Urothelium cell line (cell line): ENCODE results near the gene KYNU.
A peak's percentile ranks its signal among the peaks of the same experiment; 100 is the strongest.
"Not testable (repeated sequence)": the region's sequence is repeated elsewhere in the genome, so short reads cannot be mapped to it uniquely, and the experiment has no call there.

Experiments
- DNase-seq: peaks from one replicate; pipeline ENCODE4 v3.0.0; 2011; ENCODE audit warnings: low spot score, mixed read lengths
- FAIRE-seq: peaks from 2 replicates; lab custom pipeline; 2011; peaks lifted over from hg19 to GRCh38; lab: Jason Lieb, UNC

KYNU gene

DNA sequence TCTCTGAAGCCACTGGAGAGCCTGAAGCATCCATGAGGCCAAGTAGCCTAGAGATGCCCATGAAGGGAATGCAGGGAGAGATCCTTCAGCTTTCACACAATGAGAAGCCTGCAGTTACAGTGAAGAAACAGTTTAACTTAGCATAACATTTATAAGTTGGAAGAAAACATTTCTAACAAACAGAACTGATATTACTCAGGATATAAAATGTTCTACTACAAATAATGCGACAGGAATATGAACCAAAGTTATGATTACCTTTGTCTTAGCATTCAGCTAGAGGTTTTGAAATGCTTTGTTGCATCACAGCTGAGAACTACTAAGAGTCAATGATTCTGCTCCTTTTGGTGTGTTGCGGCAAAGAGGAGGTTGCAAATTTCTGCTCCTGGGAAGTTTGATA is 6.9 kb upstream of the KYNU start:
- no peak for FAIRE-seq
- no peak for DNase-seq

DNA sequence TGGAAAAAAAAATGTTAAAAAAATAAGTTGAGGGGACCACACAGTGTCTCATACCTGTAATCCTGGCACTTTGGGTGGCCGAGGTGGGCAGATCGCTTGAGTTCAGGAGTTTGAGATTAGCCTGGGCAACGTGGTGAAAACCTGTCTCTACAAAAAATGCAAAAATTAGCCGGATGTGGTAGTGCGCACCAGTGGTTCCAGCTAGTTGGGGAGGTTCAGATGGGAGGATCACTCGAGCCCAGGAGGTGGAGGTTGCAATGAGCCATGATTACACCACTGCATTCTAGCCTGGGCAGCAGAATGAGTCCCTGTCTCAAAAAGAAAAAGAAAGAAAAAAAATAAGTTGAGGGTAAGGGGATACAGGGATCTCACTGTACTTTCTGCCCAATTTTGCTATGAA is 6.1 kb upstream of the KYNU start:
- no peak for FAIRE-seq
- DNase-seq: no peak

DNA sequence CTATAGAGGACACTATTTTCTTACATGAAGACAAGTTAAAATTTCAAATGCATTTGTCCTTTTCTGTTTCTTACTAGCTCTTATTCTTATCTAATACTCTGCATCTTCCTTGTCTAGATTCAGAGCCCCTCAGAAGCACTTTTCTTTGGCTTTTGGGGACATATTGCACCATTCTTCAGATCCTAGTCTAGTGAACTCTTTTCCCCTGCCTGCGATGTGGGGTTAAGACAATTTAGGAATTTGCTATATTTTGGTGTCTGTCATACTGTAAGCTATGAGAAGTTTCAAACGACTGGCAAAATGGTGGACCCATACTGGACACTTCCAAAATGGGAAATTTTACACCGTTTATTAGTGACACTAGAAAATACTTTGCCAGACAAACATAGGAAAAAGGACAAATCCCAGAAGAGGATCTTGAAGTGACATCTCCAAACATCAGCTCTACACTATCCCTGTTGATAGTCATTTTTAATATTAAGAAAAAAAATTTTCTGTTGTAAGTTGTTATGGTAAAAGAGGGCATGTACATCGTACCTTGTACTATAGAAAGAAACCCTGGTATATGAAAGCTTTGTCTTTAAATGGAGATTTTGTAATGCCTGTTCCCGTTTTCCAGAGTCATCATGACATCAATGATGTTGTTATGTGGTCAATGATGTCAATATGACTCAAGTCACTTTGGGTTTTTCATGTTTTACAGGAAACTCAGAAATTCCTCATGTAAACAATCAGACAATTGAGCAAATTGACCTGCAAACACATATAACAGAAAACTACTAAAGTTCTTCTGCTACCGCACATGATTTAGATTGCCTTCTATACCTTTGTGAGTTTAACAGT is 4.4 kb upstream of the KYNU start:
- no peak for FAIRE-seq
- no peak for DNase-seq

DNA sequence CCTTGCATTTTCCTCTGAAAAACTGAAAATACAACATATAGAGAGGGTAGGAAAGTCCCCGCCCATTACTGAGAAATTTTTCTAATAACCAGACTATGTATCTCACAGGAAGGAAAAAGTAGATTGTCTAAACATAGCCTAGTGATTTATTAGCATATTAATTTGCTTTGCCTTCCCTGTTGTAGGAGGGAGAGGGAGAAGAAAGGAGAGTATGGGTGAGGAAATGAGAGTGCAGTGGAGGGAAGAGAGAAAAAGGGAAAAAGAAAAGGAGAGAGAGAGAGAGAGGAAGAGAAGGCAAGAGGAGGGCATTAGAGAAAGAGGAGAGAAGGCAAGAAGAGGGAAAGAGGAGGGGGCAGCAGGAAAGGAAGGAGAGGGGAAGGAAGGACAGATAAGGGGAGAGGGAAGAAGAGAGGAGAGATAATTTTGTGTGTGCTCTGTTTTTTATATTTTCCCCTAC is 3.6 kb upstream of the KYNU start:
- DNase-seq (no peak), FAIRE-seq (no peak)

DNA sequence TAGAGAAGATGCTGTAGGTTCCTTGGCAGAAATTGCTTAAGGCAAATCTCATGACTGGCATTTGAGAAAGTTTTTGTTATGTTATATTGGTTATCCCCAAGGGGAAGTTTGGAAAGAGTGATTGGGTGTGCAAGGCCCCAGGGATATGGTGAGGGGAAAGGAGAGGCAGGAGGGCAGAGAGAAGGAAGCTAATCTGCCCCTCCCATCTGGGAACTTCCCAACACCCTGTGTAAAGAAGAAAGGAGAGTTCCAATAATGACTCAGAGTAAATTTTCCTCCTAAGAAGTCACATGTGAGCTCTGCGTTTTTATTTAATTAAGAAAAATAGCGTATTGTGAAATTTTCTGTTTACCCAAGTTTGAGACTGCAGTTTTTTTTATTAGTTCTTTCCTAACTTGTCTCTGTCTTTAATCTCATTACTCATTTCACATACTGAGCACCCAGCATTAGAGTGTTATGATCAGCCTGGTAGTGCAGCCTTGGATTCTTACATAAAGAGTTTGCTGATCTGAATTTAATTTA is 3.1 kb upstream of the KYNU start:
- peak; percentile 21 for DNase-seq
- no peak for FAIRE-seq

DNA sequence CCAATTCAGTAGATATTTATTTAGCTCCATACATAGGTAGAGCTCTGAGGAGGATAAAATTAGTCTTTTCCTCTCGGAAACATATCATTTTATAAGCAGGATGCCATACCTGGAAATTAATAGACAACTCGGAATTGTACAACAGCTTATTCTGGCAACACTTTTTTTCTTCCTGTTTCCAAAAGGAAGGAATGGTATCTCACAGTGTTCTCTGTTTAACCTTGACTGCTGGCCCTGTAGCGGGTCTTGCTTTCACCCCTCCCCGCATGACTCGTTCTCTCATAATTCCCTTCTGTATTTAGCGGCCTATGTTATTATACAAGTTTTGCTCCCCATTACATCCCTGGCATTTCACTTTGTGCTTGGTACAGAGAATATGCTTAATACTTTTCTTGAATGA is 2.5 kb upstream of the KYNU start:
- DNase-seq: no peak
- no peak for FAIRE-seq

DNA sequence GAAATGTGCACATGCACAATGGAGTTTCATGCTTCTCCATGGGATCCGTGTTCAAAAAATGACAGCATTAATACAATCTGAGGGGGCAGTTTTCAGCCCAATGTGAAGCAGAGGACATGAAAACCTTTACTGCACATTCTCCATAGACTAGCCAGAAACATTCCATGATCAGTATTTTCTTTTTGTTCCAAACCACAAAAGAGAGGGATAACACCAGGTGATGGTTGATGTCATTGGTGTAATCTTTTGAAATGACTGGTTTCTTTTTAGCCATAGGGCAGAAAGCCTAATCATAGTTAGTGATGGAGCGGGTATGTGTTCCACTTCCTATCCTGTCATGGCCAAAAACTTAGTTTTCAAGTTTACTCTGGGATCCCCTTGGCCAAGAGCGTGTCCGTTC is 1.8 kb upstream of the KYNU start:
- FAIRE-seq (no peak), DNase-seq (no peak)

DNA sequence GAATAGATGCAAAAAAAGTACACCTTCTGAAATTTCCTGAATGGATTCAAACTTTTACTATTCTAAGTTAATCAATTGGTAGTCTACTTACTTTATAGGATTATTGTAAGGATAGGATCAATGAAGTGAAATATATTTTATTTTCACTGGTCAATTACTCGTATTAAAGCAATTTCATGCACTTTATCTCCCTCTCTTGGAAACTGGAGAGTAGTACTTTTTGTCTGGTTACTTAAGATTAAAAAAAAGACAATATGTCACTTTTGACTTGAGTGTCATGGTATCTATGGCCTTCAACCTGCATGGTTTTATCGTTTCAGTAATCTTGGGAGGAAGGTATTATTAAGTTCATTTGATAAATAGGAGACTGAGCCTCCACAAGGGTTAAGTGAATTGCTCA is 1.0 kb upstream of the KYNU start:
- FAIRE-seq: no peak
- no peak for DNase-seq

DNA sequence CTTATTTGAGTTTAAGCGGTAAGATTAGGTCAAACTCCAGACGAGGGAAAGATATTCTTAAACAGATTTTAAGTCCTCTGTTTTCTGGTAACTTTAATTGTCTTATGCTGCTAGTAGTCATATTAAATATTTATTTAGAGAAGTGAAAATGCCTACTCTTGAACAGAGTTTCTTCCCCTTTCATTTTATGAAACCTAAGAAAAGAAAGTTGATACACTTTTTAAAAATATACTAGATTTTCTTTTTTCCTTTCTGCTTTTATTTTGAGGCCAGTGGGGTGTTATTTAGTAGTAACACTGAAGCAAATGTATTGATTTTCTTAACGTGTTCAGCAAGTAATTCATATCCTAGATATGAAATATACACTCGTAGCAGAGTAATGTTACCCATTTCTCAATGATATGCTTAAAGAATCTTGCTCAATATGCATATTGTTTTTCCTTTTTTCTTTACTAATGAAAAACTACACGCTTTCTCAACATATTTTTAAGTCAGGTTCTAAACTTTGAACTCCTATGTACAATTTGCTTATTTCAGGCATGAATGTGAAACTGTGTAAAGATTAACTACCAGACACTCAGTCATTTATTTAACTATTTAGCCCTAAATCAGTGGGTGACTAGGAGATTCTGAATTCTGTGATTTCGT is 691 bp downstream of the KYNU start:
- DNase-seq: no peak
- no peak for FAIRE-seq

DNA sequence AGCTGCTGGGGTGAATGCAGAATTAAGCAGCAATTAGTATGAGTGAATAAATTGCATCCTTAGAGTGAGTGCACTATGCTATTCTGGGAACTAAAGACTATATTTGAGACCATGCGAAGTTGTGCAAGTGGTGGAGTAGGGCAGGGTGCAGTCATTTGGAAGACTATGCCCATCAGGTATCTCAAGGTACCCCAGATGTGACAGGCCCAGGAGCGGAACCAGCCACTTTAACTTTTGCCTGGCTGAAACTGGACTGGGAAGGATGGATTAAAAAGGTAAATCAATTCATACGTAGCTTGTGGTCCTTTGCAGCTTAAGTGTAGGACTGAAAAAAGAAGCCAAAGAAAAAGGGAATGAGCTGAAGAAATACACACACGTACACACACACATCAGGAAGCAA is 1.7 kb downstream of the KYNU start:
- FAIRE-seq (no peak), DNase-seq (no peak)

DNA sequence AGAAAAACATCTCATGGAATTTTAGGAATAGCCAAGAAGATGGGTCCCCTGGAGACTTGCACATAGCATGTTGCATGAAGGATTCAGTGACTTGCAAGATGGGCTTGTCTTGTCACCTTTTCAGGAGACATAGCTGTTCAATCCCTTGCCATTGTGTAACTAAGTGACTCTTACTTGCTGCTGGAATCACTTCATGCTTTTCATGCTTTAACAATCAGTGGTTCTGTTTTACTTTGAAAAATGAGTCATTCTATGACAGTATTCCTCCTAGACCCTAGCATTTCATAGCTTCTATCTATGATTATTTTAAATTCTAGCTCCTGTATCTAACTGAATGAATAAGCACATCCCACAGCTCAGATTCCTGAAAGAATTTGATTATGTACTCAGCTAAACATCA is 2.8 kb downstream of the KYNU start:
- no peak for DNase-seq

DNA sequence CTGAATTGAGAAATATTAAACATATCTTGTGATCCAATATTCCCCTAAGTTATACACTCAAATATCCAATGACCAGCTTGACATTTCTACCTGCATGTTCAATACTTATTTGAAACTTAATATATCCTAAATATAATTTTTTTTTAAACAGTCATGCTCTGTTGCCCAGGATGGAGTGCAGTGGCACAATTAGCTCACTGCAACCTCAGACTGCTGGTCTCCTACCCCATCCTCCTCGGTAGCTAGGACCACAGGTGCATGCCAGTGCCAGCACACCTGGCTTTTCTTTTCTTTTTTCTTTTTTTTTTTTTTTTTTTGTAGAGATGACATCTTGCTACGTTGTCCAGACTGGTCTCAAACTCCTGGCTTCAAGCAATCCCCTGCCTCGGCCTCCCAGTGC is 4.2 kb downstream of the KYNU start:
- no peak for FAIRE-seq
- DNase-seq: no peak

More for the DNA sequence above, 2.8 kb downstream of the KYNU start:
- FAIRE-seq: no peak

DNA sequence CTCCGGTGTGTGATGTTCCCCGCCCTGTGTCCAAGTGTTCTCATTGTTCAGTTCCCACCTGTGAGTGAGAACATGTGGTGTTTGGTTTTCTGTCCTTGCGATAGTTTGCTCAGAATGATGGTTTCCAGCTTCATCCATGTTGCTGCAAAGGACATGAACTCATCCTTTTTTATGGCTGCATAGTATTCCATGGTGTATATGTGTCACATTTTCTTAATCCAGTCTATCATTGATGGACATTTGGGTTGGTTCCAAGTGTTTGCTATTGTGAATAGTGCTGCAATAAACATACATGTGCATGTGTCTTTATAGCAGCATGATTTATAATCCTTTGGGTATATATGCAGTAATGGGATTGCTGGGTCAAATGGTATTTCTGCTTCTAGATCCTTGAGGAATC is 5.0 kb downstream of the KYNU start:
- not testable (repeated sequence) for FAIRE-seq, DNase-seq

DNA sequence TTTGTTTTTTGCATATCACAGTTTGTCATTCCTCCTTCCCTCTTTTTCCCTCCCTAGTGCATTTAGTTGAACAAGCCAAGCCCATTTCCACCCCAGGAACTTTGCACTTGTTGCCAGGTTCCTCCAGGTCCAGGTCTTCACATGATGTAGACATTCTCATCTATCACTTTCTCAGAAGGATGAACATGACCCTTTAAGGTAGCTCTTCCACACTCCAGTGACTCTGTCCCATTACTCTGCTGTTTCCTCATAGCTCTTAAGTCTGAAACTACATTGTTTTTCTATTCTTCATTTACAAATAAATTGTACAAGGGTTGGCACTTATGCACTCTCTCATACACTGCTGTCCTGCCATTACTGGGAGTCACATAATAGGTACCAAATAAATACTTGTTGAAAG is 6.1 kb downstream of the KYNU start:
- no peak for FAIRE-seq
- DNase-seq: no peak

DNA sequence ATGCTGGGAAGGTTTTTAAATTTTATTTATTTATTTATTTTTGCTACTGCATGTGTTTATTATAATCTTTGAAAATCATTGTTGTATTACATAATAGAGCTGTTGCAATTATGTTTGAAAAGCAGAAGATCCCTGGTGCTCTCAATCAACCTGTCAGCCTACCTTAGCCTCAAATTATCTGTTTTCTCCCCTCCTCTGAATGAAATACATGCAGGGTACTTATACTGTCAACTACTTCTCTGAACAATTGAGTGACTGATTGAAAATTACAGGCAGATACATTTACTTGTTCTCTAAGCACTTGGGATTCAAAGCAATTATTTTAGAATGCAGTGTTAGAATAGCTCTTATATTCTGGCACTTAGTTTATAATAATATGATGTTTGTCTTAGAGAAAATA is 8.1 kb downstream of the KYNU start:
- FAIRE-seq (no peak), DNase-seq (no peak)

DNA sequence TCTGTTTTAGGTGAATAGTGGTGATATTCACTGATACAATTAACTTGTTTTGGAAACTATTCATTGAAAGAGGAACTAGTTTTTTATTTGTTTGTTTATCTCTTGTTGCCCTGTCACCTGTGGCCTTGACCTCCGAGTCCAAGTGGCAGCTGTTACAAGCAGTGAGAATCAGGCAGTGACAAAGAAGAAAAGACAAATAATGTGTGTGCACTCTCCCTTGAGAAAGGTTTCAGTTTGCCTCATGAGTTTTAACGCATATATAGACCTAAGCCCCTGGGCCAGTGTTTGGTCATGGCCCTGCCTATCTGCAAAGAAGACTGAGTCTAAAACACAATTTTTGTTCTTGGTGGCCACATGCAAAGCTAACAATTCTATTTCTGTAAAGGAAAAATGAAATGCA is 15.3 kb downstream of the KYNU start:
- FAIRE-seq: no peak

DNA sequence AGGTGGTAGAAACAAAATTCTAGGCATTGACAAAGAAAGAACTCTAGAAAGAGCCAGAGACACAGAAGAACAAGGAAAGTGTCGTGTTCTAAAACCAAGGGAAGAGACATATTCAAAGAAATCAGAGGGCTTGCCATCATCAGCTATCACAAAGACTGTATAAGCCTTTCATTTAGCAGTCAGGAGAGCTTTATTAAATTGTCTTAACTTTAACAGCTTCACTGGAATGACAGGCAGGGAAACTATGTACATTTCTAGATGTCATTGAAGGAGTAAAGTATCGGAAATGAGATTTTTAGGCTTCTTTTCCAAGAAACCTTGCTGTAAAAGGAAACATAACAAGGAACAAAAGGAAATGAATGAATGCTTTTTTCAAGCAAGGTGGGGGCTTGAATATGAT is 15.8 kb downstream of the KYNU start:
- DNase-seq: no peak
- FAIRE-seq: no peak

More for the DNA sequence above, 15.3 kb downstream of the KYNU start:
- no peak for DNase-seq

DNA sequence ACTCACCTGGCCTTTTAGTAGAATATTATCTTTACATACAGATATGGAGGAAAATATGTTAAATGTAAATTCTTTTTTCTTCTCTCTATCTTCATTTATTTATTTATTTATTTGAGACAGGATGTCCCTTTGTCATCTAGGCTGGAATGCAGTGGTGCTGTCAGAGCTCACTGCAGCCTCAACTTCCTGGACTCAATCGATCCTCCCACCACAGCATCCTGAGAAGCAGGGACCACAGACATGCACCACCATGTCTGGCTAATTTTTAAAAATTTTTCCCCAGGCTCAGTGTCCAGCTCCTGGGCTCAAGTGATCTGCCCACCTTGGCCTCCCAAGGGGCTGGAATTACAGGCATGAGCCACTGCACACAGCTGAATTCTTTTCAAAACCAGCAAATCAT is 20.3 kb downstream of the KYNU start:
- DNase-seq: no peak
- FAIRE-seq: no peak

DNA sequence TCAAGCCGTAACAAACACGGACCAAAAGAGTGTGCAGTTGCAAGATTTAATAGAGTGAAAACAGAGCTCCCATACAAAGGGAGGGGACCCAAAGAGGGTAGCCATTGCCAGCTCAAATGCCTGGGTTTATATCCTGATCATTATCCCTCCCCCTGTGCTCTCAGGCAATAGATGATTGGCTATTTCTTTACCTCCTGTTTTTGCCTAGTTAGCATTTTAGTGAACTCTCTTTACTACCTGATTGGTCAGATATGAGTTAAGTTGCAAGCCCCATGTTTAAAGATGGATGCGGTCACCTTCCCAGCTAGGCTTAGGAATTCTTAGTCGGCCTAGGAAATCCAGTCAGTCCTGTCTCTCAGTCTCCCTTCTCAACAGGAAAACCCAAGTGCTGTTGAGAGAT is 22.9 kb downstream of the KYNU start:
- peak; percentile 20 for FAIRE-seq
- DNase-seq: not testable (repeated sequence)

DNA sequence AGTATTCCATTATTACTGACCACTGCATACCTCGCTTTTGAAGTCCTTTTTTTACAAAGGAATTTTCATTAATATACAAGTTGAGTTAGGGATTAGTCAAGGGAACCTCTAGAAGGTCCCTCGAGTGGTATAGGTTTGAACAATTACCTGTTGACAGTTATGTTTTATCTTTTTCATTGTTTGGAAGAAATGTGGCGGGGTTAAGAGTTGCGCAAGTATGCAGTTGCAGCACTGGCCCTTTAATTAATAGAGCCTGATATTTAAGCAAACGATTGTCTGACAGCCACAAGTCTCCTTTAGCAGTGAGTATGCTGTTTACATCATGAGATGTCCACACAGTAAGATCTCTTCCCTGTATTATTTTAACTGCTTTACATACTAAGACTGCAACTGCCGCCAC is 24.3 kb downstream of the KYNU start:
- FAIRE-seq (no peak), DNase-seq (no peak)

DNA sequence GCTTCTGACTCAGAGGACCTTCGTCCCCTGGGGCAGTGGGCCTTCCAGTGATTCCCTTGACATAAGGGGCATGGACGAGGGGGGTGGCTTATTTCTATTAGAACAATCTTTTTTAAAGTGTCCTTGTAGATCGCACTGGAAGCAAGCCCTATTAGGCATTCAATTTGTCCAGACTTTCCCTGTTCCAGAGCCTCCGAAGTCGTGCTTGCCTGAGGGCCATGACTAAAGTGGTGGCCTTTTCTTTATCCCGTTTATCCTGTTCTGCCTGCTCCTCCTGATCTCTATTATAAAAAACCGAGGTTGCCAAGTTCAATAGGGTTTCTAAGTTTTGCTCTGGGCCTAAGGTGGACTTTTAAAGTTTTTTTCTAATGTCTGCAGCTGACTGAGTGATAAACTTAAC is 26.3 kb downstream of the KYNU start:
- DNase-seq, FAIRE-seq: not testable (repeated sequence)

DNA sequence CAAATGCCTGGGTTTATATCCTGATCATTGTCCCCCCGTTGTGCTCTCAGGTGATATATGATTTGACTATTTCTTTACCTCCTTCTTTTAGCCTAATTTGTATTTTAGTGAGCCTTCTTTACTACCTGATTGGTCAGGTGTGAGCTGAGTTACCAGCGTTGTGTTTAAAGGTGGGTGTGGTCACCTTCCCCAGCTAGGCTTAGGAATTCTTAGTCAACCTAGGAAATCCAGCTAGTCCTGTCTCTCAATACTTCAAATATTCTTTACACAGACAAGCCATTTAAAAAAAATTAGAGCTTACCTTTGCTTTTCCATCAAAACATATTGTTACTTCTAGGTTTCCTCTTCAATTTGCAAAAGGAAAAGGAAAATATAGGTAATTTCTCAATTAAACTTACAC is 30.2 kb downstream of the KYNU start:
- DNase-seq (no peak), FAIRE-seq (no peak)
